Mesenchymal stem cell (in vitro differentiated cells and primary cell): Measurements from ENCODE around the gene EPG5.
"Not testable (repeated sequence)": the region's sequence is repeated elsewhere in the genome, so short reads cannot be mapped to it uniquely, and the experiment has no call there.

Experiments used
- DNase-seq: peaks from one replicate; pipeline ENCODE4 v3.0.0-alpha.2; 2013
- H2AFZ ChIP-seq: one replicate; pipeline ENCODE4 v1.6.1; 2013; ENCODE audit warnings: low read depth, mild to moderate bottlenecking, control low read depth, inconsistent platforms, low read length, moderate library complexity
- H2AK5ac ChIP-seq: 2 replicates; pipeline ENCODE4 v1.6.1; 2013; ENCODE audit warnings: low read length, moderate library complexity, mild to moderate bottlenecking, inconsistent platforms; ENCODE audit not compliant: severe bottlenecking
- H2BK120ac ChIP-seq: one replicate; pipeline ENCODE4 v1.6.1; 2013; ENCODE audit warnings: low read depth, mild to moderate bottlenecking, inconsistent platforms, low read length, moderate library complexity
- H2BK12ac ChIP-seq, 2 experiments: one replicate each; pipeline ENCODE4 v1.6.1; 2013; ENCODE audit warnings: inconsistent platforms in 2 of 2, low read length in 2 of 2, mild to moderate bottlenecking in 2 of 2, moderate library complexity in 2 of 2, control low read depth in 1 of 2
- H2BK15ac ChIP-seq: one replicate; pipeline ENCODE4 v1.6.1; 2013; ENCODE audit warnings: mild to moderate bottlenecking, low read depth, inconsistent platforms; ENCODE audit not compliant: poor library complexity, severe bottlenecking
- H2BK5ac ChIP-seq: 2 replicates; pipeline ENCODE4 v1.6.1; 2013; ENCODE audit warnings: low read depth, mild to moderate bottlenecking, low read length, control low read depth, inconsistent platforms; ENCODE audit not compliant: poor library complexity, severe bottlenecking
- H3K14ac ChIP-seq, 2 experiments: one replicate each; pipeline ENCODE4 v1.6.1; 2013; ENCODE audit warnings: inconsistent platforms in 2 of 2, low read length in 2 of 2, control low read depth in 1 of 2, mild to moderate bottlenecking in 1 of 2, moderate library complexity in 1 of 2
- H3K18ac ChIP-seq, 2 experiments: one replicate each; pipeline ENCODE4 v1.6.1; 2013; ENCODE audit warnings: inconsistent platforms in 2 of 2, low read length in 2 of 2, control low read depth in 1 of 2, low read depth in 1 of 2, mild to moderate bottlenecking in 1 of 2
- H3K23ac ChIP-seq, 2 experiments: one replicate each; pipeline ENCODE4 v1.6.1; 2013; ENCODE audit warnings: inconsistent platforms in 2 of 2, low read length in 2 of 2, mild to moderate bottlenecking in 2 of 2, moderate library complexity in 2 of 2, control low read depth in 1 of 2
- H3K27ac ChIP-seq: 2 replicates; pipeline ENCODE4 v1.5.1; 2013; ENCODE audit warnings: mild to moderate bottlenecking, moderate library complexity, low read length, control low read depth, inconsistent platforms; ENCODE audit not compliant: poor library complexity, severe bottlenecking
- H3K27me3 ChIP-seq, 2 experiments: 2 replicates each; pipeline versions ENCODE4 v1.6.1 to v1.7.0; 2013; ENCODE audit warnings: low read length in 2 of 2, mild to moderate bottlenecking in 2 of 2, moderate library complexity in 2 of 2, control low read depth in 1 of 2, inconsistent platforms in 1 of 2; ENCODE audit not compliant: control insufficient read depth in 1 of 2, insufficient read depth in 1 of 2
- H3K36me3 ChIP-seq, 2 experiments: 2 replicates each; pipeline versions ENCODE4 v1.6.1 to v1.7.0; 2013; ENCODE audit warnings: low read length in 2 of 2, control low read depth in 1 of 2, inconsistent platforms in 1 of 2, low read depth in 1 of 2, mild to moderate bottlenecking in 1 of 2; ENCODE audit not compliant: insufficient read depth in 2 of 2, control insufficient read depth in 1 of 2
- H3K4ac ChIP-seq, 2 experiments: one replicate each; pipeline ENCODE4 v1.6.1; 2013; ENCODE audit warnings: inconsistent platforms in 2 of 2, low read length in 2 of 2, mild to moderate bottlenecking in 2 of 2, moderate library complexity in 2 of 2, control low read depth in 1 of 2, low read depth in 1 of 2
- H3K4me1 ChIP-seq: 2 replicates; pipeline ENCODE4 v1.6.1; 2013; ENCODE audit warnings: low read depth, low read length, control low read depth; ENCODE audit not compliant: control insufficient read depth, insufficient read depth
- H3K4me2 ChIP-seq: 2 replicates; pipeline ENCODE4 v1.6.1; 2013; ENCODE audit warnings: low read length, mild to moderate bottlenecking, inconsistent platforms; ENCODE audit not compliant: poor library complexity, severe bottlenecking
- H3K4me3 ChIP-seq, 2 experiments: 2 replicates each; pipeline versions ENCODE4 v1.5.1 to v1.7.0; 2013; ENCODE audit warnings: low read length in 2 of 2, mild to moderate bottlenecking in 2 of 2, control low read depth in 1 of 2, low read depth in 1 of 2; ENCODE audit not compliant: insufficient read depth in 1 of 2
- H3K79me1 ChIP-seq: replicated peaks from 2 replicates; pipeline ENCODE4 v1.6.1; 2013; ENCODE audit warnings: mild to moderate bottlenecking, control low read depth, low read length, inconsistent platforms; ENCODE audit not compliant: poor library complexity, severe bottlenecking
- H3K9ac ChIP-seq: 2 replicates; pipeline ENCODE4 v1.7.0; 2013; ENCODE audit warnings: mild to moderate bottlenecking, low read length, moderate library complexity
- H3K9me3 ChIP-seq: 2 replicates; pipeline ENCODE4 v1.7.0; 2013; ENCODE audit warnings: mild to moderate bottlenecking, low read length; ENCODE audit not compliant: control insufficient read depth
- H4K8ac ChIP-seq: one replicate; pipeline ENCODE4 v1.6.1; 2013; ENCODE audit warnings: inconsistent platforms, mild to moderate bottlenecking, low read length, moderate library complexity
- H4K91ac ChIP-seq: one replicate; pipeline ENCODE4 v1.6.1; 2013; ENCODE audit warnings: mild to moderate bottlenecking, low read length, inconsistent platforms
- WGBS: methylation state at CpG from one replicate; pipeline ENCODE4 v1.1.7; 2013; ENCODE audit warnings: mixed read lengths; 5-methylcytosine and 5-hydroxymethylcytosine counted together

EPG5 gene

GRCh38 chr18:45850021-45850420 lies 117.1 kb downstream of the EPG5 start:
- H2BK120ac ChIP-seq: no peak overlapping the region

GRCh38 chr18:45849529-45849928 lies 117.6 kb downstream of the EPG5 start:
- H3K14ac ChIP-seq: no peak overlapping the region
- no peak overlapping the region for H4K91ac ChIP-seq
- no peak overlapping the region for H2AK5ac ChIP-seq
- H3K9ac ChIP-seq: no peak overlapping the region
- H3K4me1 ChIP-seq: peaks cover 17% of the 10 kb centered on the region
- H4K8ac ChIP-seq: no peak overlapping the region
- no peak overlapping the region for H2BK5ac ChIP-seq
- H2AFZ ChIP-seq: no peak overlapping the region
- H2BK15ac ChIP-seq: peak overlapping the region; percentile 83
- H3K9me3 ChIP-seq: no peaks in the 10 kb centered on the region
- no peak overlapping the region for H2BK12ac ChIP-seq
- H3K27me3 ChIP-seq: no peaks in the 10 kb centered on the region
- WGBS: 94% methylated on average over 7 of the region's 7 CpGs
- peaks cover 45 to 52% of the 10 kb centered on the region in 2 experiments for H3K36me3 ChIP-seq
- no peak overlapping the region for H3K23ac ChIP-seq
- no peak overlapping the region for H3K4ac ChIP-seq
- H3K4me2 ChIP-seq: no peak overlapping the region
- H3K27ac ChIP-seq: no peak overlapping the region
- no peak for DNase-seq
- peaks cover 9% of the 10 kb centered on the region for H3K79me1 ChIP-seq
- H2BK120ac ChIP-seq: no peak overlapping the region
- no peak overlapping the region for H3K4me3 ChIP-seq
- H3K18ac ChIP-seq: no peak overlapping the region

More at GRCh38 chr18:45850021-45850420, 117.1 kb downstream of the EPG5 start:
- no peak overlapping the region for H3K14ac ChIP-seq
- no peaks in the 10 kb centered on the region for H3K27me3 ChIP-seq
- H3K23ac ChIP-seq: no peak overlapping the region
- no peak overlapping the region for H2BK5ac ChIP-seq
- H3K36me3 ChIP-seq: peaks cover 46 to 57% of the 10 kb centered on the region in 2 experiments
- H2BK12ac ChIP-seq: no peak overlapping the region
- WGBS: 94% methylated on average over 10 of the region's 10 CpGs
- H3K79me1 ChIP-seq: peaks cover 9% of the 10 kb centered on the region
- H3K9ac ChIP-seq: no peak overlapping the region
- H3K27ac ChIP-seq: no peak overlapping the region
- H3K9me3 ChIP-seq: no peaks in the 10 kb centered on the region
- H3K4ac ChIP-seq: no peak overlapping the region
- no peak overlapping the region for H4K91ac ChIP-seq
- no peak overlapping the region for H4K8ac ChIP-seq
- H2BK15ac ChIP-seq: no peak overlapping the region
- no peak overlapping the region for H2AK5ac ChIP-seq
- no peak overlapping the region for H3K4me3 ChIP-seq
- no peak overlapping the region for H3K18ac ChIP-seq
- no peak overlapping the region for H3K4me2 ChIP-seq
- peaks cover 16% of the 10 kb centered on the region for H3K4me1 ChIP-seq
- H2AFZ ChIP-seq: no peak overlapping the region
- DNase-seq: peak; percentile 35

- not testable (repeated sequence) for H3K9me3 ChIP-seq, H4K91ac ChIP-seq, H3K4ac ChIP-seq, H2AFZ ChIP-seq, H3K23ac ChIP-seq, H3K9ac ChIP-seq, H3K14ac ChIP-seq, H3K79me1 ChIP-seq, H2AK5ac ChIP-seq, H3K27ac ChIP-seq, H2BK120ac ChIP-seq, H3K18ac ChIP-seq, H2BK15ac ChIP-seq, H2BK5ac ChIP-seq, H3K4me3 ChIP-seq, H3K4me2 ChIP-seq, DNase-seq, H2BK12ac ChIP-seq, H4K8ac ChIP-seq, H3K27me3 ChIP-seq
- Histone ChIP-seq H3K4me1 (peaks cover 17% of the 10 kb centered on the region), H3K36me3 (peaks cover 37 to 44% of the 10 kb centered on the region in 2 experiments)
- 98% methylated on average over 13 of the region's 13 CpGs for WGBS
Observed at GRCh38 chr18:45848643-45849042, 118.5 kb downstream of the EPG5 start.

GRCh38 chr18:45847119-45847518 lies 120.0 kb downstream of the EPG5 start:
- Histone ChIP-seq H3K4me3 (no peak overlapping the region), H3K27ac (no peak overlapping the region), H2BK15ac (no peak overlapping the region), H3K4ac (no peak overlapping the region), H3K4me1 (peaks cover 14% of the 10 kb centered on the region), H3K4me2 (no peak overlapping the region), H2AK5ac (no peak overlapping the region), H3K27me3 (no peaks in the 10 kb centered on the region), H3K79me1 (peaks cover 10% of the 10 kb centered on the region), H2BK120ac (no peak overlapping the region), H2AFZ (no peak overlapping the region), H4K91ac (no peak overlapping the region), H2BK5ac (no peak overlapping the region), H4K8ac (no peak overlapping the region), H3K14ac (no peak overlapping the region), H3K9ac (no peak overlapping the region), H2BK12ac (no peak overlapping the region), H3K9me3 (no peaks in the 10 kb centered on the region), H3K23ac (no peak overlapping the region), H3K36me3 (peaks cover 33 to 41% of the 10 kb centered on the region in 2 experiments), H3K18ac (no peak overlapping the region)
- WGBS: no CpG with 5 or more reads among the region's 3 CpGs
- DNase-seq: no peak
